K562 (cell line): ENCODE measurements around the gene CCDC28B. TPM values are rescaled to one million over a fixed set of nuclear protein-coding genes. Genes with fewer than 3 reads are reported as not detected.
A peak's percentile ranks its signal among the peaks of the same experiment; 100 is the strongest.

Source experiments
- ARHGAP35 ChIP-seq: fragments of 450-650 bp; IDR thresholded peaks from 2 replicates; pipeline ENCODE4 v1.6.1; 2018; ENCODE audit not compliant: partially characterized antibody
- CBFA2T2 ChIP-seq: fragments of 450-650 bp; conservative IDR thresholded peaks from 2 replicates; pipeline ENCODE4 v1.6.1; 2017; ENCODE audit warnings: mild to moderate bottlenecking
- ELF4 ChIP-seq: fragments of 450-650 bp; formaldehyde crosslinking; IDR thresholded peaks from 2 replicates; pipeline ENCODE4 v1.4.0; 2022; ENCODE audit warnings: missing genetic modification characterization
- HDAC6 ChIP-seq: IDR thresholded peaks from 2 replicates; pipeline ENCODE4 v1.6.1; 2012; ENCODE audit warnings: low read depth, mild to moderate bottlenecking, control low read depth, inconsistent platforms, low read length, moderate library complexity
- HNRNPLL ChIP-seq: fragments of 200-400 bp; formaldehyde crosslinking; IDR thresholded peaks from 2 replicates; pipeline ENCODE4 v1.6.1; 2017; ENCODE audit warnings: low read length, low read depth, mild to moderate bottlenecking; ENCODE audit not compliant: poor library complexity, severe bottlenecking
- MAFG ChIP-seq: fragments of 450-650 bp; conservative IDR thresholded peaks from 2 replicates; pipeline ENCODE4 v1.6.1; 2016; ENCODE audit warnings: missing genetic modification characterization, missing compliant biosample characterization
- NFATC3 ChIP-seq: fragments of 450-650 bp; IDR thresholded peaks from 2 replicates; pipeline ENCODE4 v1.6.1; 2017; ENCODE audit warnings: mild to moderate bottlenecking
- PRDM10 ChIP-seq: fragments of 450-650 bp; IDR thresholded peaks from 2 replicates; pipeline ENCODE4 v1.6.1; 2018; ENCODE audit not compliant: partially characterized antibody
- RBM14 ChIP-seq: fragments of 200-400 bp; formaldehyde crosslinking; IDR thresholded peaks from 2 replicates; pipeline ENCODE4 v1.6.1; 2018; ENCODE audit warnings: low read depth, mild to moderate bottlenecking, low read length, moderate library complexity, borderline replicate concordance; ENCODE audit not compliant: insufficient read depth
- TFAP4 ChIP-seq: sonication (generic); formaldehyde crosslinking; IDR thresholded peaks from 2 replicates; pipeline ENCODE4 v1.8.0; 2022; ENCODE audit warnings: missing genetic modification reagents, mild to moderate bottlenecking, moderate library complexity, borderline replicate concordance
- ZFX ChIP-seq: sonication (generic); formaldehyde crosslinking; IDR thresholded peaks from 2 replicates; pipeline ENCODE4 v1.8.0; 2022; ENCODE audit warnings: mild to moderate bottlenecking, missing genetic modification reagents, moderate library complexity
- polyA plus RNA-seq, 8 experiments: library from polyadenylated mRNA; depleted of rRNA in 4 of 8; stranded (reverse) in 5 of 8; unstranded in 3 of 8; fragments of >200 nt; fragmentation: Nextera tagmentation in 2 of 8; fragmentation: Illumina TruSeq in 1 of 8; extraction: Ambion mirVana in 2 of 8; extraction: Trizol in 1 of 8; gene quantifications; 2 replicates each; pipeline versions ENCODE4 v1.2.1 to v1.2.3, GENCODE V29; 2011 to 2014; ENCODE audit warnings: inconsistent platforms in 1 of 8, missing spikeins in 1 of 8
- total RNA-seq, 7 experiments: library from RNA; depleted of rRNA in 6 of 7; stranded (reverse); fragments of >200 nt in 6 of 7; fragmentation: Illumina TruSeq in 2 of 7; extraction: Trizol in 2 of 7; gene quantifications; 2 replicates each; pipeline versions ENCODE4 v1.2.1 to v1.2.3, GENCODE V29; 2011 to 2021; ENCODE audit warnings: low replicate concordance in 1 of 7
- TF ChIP-seq, protein P1 (sequence below), 3 experiments: fragments of 200-800 bp in 1 of 3; fragments of 250-450 bp in 1 of 3; fragments of 450-650 bp in 1 of 3; sonication (Bioruptor Pico) in 1 of 3; sonication (Bioruptor generic) in 1 of 3; formaldehyde crosslinking in 1 of 3; IDR thresholded peaks; 2 replicates each; pipeline versions ENCODE4 v1.6.1 to v1.8.0; 2016 to 2022; ENCODE audit warnings: mild to moderate bottlenecking in 2 of 3, missing genetic modification characterization in 2 of 3, missing compliant biosample characterization in 1 of 3, moderate library complexity in 1 of 3
- TF ChIP-seq, protein P2 (sequence below): fragments of 450-650 bp; IDR thresholded peaks from 2 replicates; pipeline ENCODE4 v1.6.1; 2016

CCDC28B gene
- total and polyA plus RNA-seq, 9 of the 15 experiments (the other 6 are each of a cell fraction or from before 2014, with no cell fraction given), result 5.7 to 54.5 (median 31.7) TPM

DNA sequence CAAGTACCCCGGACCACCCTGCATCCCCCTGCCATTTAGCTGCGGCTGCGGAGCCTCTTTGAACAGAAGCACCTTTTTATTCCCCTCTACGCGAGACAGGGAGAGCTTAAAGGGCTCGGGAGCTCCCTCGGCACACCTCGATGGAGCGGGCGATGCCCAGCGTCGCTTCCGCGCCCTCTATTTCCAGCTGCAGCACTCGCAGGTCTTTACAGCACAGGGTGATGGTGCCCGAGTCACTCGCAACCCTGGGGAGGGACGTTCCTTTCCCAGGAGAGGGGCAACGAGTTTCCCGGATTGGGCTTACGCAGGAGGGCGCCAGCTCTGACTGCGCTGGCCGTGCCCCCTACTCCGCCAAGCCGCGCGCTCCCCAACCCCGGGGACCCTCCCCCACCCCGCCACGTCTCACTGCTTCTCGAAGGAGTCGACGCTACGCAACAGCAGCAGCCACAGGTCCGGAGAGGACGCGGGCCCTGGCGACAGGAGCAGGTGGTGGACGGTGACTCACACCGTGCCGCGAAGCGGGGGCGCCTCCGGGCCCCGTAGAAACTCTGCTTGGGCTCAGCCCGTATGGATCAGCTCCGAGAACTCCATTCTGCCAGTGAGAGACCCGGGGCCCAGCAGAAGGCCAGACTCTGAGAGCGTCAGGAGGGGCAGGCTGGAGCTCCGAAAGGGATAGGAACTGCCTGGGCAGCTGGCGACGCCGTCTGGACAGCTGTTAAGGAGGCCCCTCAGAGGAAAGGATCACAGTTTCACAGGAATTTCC is 40.8 kb downstream of the CCDC28B start (continued):
- TF ChIP-seq PRDM10 (no peak), RBM14 (no peak), HNRNPLL (no peak), MAFG (tag) (no peak), ZFX (CRISPR knock-in tag) (peak; percentile 69), ELF4 (CRISPR knock-in tag) (no peak), ARHGAP35 (no peak), HDAC6 (no peak), NFATC3 (no peak), CBFA2T2 (peak; percentile 33), TFAP4 (peak; percentile 65; the same call in 1 of the 2 replicates)
- TF ChIP-seq, protein P1, sequence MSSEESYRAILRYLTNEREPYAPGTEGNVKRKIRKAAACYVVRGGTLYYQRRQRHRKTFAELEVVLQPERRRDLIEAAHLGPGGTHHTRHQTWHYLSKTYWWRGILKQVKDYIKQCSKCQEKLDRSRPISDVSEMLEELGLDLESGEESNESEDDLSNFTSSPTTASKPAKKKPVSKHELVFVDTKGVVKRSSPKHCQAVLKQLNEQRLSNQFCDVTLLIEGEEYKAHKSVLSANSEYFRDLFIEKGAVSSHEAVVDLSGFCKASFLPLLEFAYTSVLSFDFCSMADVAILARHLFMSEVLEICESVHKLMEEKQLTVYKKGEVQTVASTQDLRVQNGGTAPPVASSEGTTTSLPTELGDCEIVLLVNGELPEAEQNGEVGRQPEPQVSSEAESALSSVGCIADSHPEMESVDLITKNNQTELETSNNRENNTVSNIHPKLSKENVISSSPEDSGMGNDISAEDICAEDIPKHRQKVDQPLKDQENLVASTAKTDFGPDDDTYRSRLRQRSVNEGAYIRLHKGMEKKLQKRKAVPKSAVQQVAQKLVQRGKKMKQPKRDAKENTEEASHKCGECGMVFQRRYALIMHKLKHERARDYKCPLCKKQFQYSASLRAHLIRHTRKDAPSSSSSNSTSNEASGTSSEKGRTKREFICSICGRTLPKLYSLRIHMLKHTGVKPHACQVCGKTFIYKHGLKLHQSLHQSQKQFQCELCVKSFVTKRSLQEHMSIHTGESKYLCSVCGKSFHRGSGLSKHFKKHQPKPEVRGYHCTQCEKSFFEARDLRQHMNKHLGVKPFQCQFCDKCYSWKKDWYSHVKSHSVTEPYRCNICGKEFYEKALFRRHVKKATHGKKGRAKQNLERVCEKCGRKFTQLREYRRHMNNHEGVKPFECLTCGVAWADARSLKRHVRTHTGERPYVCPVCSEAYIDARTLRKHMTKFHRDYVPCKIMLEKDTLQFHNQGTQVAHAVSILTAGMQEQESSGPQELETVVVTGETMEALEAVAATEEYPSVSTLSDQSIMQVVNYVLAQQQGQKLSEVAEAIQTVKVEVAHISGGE (CRISPR knock-in tag; IDR thresholded peaks at IDR 0.05), result no peak
- TF ChIP-seq, protein P2, sequence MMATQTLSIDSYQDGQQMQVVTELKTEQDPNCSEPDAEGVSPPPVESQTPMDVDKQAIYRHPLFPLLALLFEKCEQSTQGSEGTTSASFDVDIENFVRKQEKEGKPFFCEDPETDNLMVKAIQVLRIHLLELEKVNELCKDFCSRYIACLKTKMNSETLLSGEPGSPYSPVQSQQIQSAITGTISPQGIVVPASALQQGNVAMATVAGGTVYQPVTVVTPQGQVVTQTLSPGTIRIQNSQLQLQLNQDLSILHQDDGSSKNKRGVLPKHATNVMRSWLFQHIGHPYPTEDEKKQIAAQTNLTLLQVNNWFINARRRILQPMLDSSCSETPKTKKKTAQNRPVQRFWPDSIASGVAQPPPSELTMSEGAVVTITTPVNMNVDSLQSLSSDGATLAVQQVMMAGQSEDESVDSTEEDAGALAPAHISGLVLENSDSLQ, result no peak
